GM12874 (cell line): ENCODE data around the gene RADX.

Experiments used
- TF ChIP-seq, protein P1 (sequence below): IDR thresholded peaks from 2 replicates; pipeline ENCODE4 v1.5.1; 2011; ENCODE audit warnings: low read depth, mild to moderate bottlenecking, control low read depth, low read length, moderate library complexity; ENCODE audit not compliant: insufficient read depth

The RADX gene, protein sequence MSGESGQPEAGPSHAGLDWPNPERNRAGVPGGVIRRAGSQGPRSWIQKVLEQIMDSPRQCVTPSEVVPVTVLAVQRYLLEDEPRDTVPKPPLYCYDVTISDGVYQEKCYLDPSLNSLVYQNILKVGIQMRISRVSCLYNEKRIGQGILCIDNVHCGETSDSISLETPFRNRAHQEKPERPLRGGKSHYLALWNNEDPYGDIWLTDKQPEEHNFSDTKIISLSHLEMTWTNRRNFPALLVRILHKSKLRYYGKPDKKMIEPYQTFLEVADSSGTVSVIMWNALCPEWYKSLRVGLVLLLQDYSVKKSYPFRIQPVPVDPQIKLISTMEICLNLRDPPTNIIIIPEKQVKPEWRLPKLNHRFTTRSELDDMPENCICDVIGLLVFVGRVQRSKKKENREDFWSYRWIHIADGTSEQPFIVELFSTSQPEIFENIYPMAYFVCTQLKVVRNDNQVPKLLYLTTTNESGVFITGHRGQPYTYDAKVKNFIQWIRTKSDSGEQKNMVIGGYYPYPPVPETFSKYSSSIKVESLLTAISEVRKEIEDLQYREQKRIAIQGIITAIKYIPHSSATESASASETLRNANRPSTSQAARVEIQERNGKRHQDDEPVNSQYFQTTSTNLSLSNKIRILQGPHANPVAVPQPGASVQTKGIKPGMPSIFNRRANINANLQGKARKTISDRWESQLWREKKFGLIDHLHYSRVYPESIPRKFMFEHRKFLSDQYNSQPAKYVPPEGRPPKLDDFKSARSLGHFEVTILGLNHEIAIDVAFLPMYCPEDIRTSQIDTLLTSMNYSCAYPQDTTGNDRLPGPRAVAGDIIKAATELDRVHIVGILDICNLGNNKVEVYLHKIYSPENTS

DNA sequence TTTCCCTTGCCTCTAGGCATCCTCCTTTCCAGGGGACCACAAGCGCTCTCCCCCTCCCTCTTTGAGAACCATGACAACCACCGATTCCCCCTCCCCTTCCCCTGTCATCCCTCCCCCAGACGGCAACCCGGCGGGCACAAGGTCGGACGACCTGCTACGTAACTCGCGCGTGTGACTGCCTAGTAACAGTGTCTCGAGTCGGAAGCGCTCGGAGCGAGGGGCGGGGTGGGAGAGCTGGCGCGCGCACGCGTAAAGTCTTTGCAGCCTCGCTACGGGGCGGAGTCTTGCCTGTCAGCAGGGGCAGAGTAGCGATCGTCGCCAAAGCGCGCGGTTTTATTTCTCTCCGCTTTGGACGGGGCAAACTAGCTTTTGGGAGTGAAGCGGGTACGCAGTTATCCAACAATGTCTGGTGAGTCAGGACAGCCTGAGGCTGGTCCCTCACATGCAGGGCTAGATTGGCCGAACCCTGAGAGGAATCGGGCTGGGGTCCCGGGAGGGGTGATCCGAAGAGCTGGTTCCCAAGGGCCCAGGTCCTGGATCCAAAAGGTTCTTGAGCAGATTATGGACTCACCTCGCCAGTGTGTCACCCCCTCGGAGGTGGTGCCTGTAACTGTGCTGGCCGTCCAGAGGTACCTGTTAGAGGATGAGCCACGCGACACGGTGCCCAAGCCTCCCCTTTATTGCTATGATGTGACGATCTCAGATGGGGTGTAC, at the start of gene RADX:
Gene RADX (plus strand): TSS at position 300 of the 714 bp plus-strand sequence. CDS start 103 bp downstream, at position 403.
- TF ChIP-seq, protein P1, sequence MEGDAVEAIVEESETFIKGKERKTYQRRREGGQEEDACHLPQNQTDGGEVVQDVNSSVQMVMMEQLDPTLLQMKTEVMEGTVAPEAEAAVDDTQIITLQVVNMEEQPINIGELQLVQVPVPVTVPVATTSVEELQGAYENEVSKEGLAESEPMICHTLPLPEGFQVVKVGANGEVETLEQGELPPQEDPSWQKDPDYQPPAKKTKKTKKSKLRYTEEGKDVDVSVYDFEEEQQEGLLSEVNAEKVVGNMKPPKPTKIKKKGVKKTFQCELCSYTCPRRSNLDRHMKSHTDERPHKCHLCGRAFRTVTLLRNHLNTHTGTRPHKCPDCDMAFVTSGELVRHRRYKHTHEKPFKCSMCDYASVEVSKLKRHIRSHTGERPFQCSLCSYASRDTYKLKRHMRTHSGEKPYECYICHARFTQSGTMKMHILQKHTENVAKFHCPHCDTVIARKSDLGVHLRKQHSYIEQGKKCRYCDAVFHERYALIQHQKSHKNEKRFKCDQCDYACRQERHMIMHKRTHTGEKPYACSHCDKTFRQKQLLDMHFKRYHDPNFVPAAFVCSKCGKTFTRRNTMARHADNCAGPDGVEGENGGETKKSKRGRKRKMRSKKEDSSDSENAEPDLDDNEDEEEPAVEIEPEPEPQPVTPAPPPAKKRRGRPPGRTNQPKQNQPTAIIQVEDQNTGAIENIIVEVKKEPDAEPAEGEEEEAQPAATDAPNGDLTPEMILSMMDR = no peak

DNA sequence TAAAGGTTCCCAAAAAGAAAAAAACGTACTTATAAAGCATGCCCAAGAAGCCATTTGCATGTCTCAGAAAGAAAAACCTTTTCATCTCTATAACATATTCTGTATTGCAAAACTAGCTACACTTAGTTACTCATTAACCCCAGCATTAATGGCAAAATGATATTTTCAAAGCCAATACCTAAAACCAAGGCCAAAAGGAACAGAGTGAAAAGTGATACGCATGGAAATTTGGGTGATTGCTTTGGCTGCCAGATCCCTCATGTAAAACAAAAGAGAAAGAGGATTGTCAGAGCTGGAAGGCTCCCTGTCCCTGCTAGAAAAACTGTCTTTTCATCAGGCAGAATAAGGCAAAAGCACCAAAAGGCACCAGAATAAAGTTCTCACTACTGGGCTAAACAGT, 46.8 kb upstream of the RADX start:
- TF ChIP-seq, protein P1 = no peak

DNA sequence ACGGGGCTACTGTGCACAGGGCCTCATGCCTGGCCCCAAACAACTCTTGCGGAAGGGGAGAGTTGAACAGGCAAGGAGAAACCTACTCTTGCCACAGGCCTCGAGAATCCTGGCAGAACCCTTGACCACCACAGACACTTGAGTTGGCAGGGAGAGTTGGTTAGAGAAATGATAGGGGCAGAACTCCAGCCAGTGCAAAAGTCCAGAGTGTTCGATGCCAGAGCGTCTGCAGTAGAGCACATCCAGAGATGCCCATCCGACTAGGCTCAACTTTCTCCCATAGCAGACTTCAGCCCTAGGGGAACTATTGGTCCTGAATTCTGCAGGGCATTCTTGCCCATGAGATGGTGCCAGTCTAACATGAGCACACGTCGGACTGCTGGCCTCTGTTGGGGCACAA, 45.4 kb upstream of the RADX start:
- TF ChIP-seq, protein P1 = no peak

DNA sequence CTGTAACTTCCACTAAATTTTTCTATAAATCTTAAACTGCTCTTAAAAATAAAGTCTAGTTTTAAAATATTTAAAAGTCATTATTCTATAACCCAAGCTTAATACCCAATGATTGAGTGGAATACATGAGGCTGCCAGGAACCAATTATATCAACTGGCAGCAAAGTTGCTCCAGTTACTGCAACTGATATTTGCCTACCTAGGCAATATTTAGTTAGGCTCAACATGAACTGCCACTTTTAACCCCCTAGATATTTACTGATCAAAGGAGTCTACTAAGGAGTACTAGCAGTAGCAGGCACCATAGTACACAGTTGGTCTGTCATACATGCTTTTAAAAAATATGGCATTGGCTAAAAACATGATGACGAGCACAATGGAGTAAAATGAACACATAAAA, 29.9 kb upstream of the RADX start:
- TF ChIP-seq, protein P1 = no peak

DNA sequence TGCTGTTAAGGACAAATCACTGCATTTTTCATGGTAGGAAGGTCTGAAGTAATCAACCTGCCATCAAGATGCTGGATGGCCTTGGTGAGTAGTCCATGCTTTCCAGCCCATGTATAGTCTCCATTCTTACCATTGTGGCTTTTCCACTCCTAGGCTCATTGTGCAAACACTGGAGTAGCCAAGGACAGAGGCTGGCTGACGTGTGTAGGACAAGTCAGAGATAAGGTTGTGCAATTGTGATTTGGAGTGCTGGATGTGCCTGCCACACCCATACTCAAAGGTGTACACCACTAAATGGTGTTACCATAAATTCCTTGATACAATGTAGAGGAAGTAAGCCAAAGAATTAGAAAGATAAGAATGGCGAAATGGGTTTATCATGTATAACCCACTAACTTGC, 26.3 kb upstream of the RADX start:
- TF ChIP-seq, protein P1 = no peak

DNA sequence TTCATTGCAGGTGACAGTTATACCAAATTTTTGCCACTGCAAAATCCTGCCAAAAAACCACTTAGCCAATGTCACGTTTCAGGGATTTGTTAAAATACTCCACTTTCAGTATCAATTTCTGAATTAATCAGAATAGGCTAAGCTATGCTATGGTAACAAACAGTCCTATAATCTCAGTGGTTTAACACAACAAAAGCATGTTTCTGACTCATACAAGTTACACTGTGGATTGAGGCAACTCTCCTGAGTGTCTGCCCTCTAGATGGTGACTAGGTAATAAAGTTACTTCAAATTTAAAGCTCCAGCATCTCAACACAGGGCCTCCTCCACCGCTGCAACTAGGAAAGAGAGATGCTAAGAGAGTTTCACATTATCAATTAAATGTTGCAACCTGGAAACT, 23.0 kb upstream of the RADX start:
- TF ChIP-seq, protein P1 = no peak

DNA sequence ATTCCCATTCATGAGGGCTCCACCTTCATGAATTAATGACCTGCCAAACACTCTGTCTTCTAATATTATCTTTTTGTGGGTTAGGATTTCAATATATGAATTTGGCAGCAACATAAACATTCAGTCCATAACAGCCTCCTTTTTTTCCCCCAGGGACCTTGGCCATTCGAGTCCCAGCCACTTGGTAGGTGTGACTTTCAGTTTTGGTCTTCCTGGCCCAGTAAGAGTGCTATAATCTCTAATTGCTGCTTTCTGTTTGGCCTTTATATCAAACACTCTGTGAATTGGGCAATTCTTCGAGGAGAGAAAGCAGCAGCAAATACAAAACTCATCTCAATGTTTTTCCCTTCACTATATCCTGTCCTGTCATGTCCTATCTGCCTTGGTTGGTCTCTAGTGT, 12.4 kb upstream of the RADX start:
- TF ChIP-seq, protein P1 = no peak
